Activated gamma-delta T cell (primary cell): ENCODE results near the gene DAPK1.
"Not testable (repeated sequence)": the region's sequence is repeated elsewhere in the genome, so short reads cannot be mapped to it uniquely, and the experiment has no call there.

Source experiments
- DNase-seq: peaks from one replicate; lab custom pipeline; 2025; lab: John Stamatoyannopoulos, UW

The DAPK1 gene

DNA sequence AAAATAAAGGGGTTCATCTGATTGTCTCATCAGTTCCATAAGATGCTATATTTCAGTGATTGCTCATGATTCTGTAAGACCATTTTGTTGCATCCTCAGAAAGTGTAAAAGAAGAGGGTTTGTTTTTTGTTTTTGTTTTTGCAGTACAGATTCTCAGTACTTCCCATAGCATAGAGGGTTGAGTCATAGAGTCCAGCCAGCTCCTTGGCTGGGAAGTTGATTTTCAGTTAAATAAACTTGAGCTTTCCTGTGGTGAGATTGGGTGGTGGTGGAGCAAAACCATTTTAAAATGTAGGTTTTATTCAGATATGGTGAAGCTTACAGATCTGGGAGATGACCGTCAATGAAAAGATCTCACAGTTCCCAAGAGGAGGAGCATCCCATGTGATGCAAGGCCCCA is 48.2 kb downstream of the DAPK1 start:
- no peak for DNase-seq

DNA sequence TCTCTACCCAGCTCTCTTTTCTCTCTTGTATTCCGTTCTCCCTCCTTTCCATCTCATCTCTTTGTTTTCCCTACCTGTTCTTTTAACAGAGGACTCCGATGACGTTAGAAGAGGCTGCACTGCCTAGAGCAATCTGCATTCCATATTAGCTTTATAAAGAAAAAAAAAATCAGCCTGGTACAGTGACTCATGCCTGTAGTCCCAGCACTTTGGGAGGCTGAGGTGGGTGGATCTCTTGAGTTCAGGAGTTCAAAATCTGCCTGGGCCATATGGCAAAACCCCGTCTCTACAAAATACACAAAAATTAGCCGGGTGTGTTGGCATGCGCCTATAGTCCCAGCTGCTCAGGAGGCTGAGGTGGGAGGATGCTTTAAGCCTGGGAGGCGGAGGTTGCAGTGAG is 49.0 kb downstream of the DAPK1 start:
- DNase-seq, result no peak

DNA sequence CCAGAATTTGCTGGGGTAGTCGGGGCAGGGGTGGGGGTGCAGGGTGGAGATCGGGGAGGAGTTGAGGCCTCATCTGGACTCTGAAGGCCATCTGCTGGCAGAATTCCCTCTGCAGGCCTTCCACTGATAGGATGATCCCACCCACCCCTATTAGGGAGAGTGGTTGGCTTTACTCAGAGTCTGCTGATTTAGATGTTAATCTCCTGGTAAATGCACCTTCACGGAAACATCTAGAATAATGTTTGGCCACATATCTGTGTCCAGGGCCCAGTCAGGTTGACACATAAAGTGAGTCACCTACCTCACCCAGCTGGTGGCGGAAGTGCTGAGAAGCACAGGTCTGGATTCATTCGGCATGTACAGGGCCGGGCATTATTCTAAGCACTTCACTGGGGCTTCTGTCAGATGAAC is 50.0 kb downstream of the DAPK1 start:
- DNase-seq, result no peak

DNA sequence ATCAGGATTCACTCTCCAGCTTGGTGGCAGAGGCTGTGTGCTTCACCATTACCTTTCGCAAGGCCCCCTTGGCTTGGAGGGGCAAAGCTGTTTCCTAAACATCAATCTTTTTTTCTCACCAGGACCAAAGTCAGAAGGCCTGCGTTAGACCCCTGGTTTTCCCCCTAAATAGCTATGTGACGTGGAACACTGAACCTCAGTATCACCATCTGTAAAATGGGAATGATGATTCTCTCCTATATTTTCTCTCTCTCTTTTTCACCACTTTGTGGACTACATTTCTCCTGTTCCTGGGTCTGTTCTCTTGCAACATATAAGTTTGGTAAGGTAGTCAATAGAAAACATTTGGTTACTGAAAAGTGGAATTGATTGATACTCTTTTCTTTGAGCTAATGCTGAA is 50.5 kb downstream of the DAPK1 start:
- DNase-seq, result no peak

DNA sequence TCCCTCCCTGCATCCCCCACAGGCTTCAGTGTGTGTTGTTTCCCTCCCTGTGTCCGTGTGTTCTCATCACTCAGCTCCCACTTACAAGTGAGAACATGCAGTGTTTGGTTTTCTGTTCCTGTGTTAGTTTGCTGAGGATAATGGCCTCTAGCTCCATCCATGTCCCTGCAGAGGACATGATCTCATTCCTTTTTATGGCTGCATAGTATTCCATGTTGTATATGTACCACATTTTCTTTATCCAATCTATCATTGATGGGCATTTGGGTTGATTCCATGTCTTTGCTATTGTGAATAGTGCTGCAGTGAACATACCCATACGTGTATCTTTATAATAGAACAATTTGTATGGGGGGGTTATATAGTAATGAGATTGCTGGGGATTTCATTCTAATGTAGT is 51.4 kb downstream of the DAPK1 start:
- DNase-seq, result not testable (repeated sequence)

DNA sequence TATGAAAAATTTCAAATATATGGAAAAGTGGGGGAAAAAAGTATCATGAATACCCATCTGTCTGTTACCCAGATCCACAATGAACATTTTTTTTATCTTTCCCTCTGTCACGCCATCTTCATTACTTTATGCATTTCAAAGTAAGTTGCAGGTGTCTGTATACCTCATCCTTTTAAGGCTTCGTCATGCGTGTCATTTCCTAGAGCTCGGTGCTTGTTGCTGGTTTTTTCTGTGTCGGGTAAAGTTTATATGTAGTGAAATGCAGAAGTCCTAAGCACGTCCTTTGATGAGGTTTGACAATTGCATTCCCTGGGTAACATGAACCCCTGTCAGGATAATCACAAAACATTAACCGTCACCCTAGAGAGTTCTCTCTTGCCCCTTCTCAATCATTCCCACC is 52.1 kb downstream of the DAPK1 start:
- no peak for DNase-seq

DNA sequence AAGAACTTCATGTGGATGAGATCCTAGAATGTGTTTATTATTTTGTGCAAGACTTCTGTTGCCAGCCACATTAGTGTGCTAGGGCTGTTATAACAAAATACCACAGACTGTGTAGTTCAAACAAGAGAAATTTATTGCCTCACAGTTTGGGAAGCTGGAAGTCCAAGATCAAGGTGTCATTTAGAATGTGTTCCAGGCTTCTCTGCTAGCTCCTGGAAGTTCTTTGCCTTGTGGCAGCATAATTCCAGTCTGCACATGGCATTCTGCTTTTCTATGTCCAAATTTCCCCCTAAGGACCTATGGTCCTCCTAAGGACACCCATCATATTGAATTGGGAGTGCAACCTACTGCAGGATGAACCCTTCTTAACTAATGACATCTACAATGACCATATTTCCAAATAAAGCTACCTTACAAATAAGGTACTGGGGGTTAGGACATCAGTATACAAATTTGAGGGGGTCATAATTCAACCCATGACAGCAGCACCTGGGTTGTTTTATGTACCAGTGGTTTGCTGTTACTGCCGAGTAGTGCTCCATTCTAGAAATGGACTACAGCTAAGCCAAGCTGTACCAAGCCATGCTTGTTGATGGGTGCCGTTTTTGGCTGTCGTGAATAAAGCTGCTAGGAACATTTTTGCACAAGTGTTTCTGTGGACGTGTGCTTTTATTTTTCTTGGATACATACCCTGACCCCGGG is 52.7 kb downstream of the DAPK1 start:
- no peak for DNase-seq

DNA sequence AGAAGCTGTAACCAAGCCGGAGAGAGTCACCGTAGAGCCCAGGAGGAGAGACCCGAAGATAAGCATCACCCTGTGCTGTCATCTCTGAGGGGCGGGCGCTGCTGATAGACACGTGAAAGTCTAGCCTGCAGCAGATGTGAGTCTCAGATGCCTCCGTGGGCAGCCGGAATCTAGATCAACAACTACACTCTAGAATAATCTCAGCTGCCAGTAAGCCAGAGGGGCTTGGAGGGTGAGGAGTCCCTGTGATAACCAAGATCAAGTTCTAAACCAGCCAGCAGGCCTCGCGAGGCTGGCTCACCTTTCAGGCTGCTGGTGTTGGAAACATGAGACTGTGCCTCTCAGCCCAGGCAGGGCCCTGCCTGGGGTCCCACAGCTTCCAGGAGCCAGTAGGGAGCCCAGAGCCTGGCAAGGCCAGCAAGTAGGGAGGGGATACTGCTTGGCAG is 54.1 kb downstream of the DAPK1 start:
- DNase-seq, result no peak

DNA sequence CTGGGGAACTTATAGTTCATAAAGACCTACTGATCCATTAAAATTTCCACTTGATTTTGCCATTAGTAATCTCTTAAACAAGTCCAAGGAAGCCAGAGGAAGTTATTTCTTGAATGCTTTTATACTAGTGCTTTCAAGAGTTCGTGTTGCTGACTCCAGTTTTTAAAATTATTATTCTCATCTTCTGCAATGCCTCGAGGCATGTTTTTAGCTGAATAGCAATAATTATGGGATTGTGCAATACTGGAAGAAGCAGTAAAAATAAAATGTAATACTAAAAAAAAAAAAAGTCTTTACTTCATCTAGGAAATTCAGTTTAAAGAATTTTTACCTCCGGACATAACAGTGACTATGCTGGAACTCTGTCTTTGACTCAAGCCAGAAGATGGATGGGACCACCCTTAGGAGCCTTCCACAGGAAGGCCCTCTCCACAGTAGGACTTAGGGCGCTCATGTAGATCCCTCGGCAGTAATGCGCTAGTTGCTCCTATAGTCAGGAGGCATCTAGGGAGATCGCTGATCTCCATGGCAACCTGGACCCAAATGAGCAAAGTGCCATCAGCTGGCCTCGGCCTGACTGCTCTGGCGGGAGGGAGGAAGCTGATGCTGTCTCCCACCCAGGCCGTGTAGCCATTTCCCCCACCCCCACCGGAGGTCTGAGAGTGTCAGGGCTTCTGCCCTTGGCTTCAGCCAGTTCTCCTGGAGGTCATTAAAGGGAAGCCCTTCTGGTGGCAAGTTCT is 56.7 kb downstream of the DAPK1 start:
- DNase-seq, result no peak

DNA sequence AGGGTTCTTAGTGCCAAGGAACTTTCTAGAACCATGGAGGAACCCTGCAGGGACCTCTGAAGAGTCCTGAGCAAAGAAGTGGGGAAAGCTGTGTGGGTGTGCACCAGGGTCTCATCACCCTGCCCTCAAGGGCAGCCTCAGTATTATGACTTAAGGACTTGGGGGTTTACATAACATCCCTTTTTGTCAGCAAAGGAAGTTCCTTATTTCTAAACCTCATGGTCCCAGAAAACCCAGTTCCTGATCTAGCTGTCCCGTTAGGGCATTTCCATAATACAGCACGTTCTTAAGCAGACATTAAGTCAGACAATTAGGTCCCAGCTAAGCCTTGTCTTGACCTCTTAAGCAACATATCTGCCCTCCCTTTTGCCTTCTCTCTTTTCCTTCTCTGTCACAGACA is 57.3 kb downstream of the DAPK1 start:
- no peak for DNase-seq

DNA sequence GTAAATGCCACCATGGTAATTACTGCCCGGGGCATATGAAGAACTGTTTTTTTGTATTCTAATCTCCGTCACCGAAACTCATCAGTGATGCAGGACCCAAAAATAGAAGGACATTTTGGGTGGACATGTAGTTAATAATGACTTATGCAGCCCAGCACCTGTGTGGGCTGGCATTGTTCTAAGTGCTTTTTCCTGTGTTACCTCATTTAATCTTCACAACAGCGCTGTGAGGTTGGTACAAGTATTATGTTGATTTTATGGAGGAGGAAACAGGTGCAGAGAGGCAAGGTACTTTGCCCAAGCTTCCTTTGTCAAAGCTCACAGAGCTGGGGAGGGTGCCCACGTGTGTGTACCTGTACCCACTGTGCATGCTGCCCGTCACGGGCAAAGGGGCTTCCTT is 58.4 kb downstream of the DAPK1 start:
- DNase-seq, result no peak

DNA sequence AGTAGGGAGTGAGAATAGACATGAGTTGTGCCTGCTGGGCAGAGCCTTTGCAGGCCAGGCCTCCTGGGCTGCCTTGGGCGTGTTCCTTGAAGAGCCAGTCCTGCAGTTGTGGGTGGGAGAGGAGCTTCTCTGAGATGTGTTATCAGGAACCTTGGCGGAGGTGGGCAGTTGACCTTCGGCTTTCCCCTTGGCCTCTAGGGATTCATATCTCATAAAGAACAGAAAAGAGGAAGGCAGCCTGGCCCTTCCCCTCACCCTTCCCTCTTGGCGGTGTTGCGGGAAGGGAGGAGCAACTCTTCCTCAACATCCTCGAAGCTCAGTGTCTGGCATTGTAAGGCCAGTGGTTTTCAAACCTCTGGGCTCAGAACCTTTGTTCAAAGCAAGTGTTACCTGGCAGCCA is 59.2 kb downstream of the DAPK1 start:
- DNase-seq, result no peak

DNA sequence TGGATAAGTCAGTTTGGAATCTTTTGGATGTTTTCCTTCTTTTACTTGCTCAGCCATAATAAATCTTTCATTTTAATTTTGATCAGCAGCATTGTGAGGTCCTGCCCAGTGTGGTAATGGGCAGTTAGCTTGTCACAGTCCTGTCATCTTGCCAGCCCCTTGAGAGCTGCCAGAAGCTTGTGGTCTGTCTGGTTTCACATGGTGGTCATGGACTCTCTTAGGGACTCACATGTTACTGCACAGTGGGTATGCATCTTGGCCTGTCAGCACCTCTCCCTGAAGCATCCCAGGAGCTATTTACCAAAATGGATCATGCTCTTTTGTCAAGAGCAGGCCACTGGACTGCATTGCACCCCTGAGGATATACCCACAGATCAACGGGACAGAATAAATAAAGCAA is 60.3 kb downstream of the DAPK1 start:
- DNase-seq, result no peak

DNA sequence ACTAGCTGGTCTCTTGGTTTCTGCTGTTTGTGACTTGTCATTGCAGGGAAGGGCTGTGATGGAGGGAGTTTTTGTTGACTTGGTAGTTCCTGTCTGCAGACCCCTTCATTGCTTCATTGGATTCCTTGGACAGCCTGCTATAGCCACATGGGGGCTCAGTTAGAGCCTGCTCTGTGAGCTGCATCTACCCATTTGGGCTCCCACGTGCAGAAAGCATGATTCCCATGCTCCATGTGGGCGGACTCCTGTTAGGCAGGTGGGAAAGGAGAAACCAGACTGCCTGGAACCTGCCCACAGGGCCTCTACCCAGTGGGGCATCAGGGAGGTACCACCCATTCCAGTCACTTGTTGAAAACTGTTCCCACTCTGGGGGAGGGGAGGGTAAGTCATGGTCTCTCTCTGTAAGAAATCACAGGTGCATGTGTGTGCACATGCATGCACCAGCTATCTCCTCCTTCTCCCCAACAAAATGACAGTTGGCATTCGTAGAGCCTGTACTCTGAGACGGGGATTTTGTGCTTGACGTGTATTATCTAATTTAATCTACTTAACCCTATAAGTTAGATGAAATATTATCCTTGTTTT is 61.0 kb downstream of the DAPK1 start:
- DNase-seq, result no peak

DNA sequence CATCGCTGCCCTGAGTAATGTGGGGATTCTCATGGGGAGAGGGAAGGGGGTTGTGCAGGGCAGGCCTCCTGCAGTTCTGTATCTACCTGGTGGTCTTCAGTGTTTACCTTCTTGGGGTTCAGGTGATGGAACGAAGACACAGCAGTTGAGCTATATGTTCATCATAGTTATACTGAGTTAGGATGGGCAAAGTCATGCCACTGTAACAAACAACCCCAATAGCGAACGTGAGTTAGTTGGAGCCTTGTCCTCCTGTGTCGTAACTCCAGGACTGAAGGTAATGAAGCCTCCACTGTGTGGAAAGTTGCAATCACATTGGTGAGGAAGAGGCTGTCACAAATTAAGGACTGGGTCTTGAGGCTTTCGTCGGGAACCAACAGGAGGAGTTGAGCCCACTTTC is 64.4 kb downstream of the DAPK1 start:
- DNase-seq, result no peak

DNA sequence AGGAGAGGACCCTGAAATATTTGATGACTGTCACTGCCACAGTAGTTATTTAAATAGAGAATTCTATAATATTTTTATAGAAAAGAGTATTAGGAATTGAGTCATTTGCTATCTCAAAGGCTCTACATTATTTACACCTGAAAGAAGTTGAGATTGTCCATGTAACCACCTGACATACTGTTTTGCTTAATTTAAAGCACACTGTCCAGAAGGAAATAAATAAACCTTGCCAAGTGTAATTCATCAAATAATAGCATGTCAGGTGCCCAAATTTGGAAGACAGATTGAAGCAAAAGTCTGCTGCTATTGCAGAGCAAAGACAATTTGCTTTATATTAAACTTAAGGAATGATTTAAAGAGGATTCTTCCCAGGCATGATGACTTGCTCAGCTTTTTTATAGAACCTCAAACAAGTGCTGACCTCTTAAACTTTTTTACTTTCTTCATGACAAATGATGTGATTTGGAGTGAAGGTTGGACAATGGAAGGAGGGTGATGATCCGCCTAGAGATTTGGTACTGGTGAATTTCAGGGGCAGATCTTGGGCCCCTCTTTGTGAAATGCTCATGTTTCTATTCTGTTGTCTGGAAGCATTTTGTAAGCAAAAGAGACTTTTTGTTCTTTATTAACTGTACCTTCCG is 65.0 kb downstream of the DAPK1 start:
- no peak for DNase-seq

DNA sequence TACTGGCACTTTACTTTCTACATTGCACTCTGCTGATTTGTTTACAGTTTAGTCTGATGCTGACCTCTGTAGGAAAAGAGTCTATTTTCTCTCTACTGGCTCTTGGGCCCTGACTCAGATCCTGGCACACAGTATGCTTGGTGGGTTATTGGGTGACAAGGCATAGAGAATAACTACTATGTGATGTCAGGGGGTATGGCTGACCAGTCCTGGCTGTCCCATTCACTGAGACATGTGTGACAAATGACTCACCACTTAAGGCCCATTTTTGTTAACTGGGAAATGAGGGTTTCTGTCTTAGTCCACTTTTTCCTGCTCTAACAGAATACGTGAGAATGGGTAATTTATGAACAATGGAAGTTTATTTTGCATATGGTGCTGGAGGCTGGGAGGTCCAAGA is 66.4 kb downstream of the DAPK1 start:
- DNase-seq, result no peak

DNA sequence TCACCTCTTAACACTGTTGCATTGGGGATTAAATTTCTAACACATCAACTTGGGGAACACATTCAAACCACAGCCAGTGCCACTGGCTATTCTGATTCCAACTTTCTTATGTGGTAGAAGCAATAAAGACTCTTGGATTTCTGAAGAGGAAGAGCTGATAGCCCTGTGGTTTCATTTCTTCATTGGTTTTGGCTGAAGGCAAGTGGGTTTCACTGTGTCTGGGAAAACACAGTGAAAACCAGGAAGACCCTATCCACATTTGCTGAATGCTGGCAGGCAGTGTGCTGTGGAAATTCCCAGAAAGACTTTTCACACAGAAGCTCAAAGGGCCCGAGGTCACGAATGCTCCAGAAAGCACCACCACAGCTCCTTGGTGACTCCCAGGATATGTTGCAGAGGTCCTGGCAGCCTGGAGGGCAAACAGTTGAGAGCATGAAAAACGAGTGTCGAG is 67.1 kb downstream of the DAPK1 start:
- DNase-seq, result no peak

DNA sequence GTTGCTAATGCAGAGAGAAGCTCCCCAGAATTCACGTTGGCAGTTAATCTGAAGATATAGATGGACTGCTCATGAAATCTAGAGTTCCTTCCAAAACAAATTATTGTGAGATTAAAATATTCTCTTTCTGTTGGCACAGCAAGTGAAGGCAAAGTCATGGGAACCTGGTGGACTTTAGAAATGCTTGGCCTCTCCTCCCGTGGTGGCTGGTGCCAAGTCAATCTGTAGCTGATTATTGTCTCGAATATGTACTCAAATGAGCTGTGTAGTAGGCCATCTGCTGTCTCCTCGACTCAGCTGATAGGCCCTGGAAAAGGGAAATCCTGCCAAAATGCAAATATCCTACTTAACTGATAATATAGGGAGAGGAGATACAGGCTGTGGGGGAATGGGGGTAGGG is 69.3 kb downstream of the DAPK1 start:
- no peak for DNase-seq

DNA sequence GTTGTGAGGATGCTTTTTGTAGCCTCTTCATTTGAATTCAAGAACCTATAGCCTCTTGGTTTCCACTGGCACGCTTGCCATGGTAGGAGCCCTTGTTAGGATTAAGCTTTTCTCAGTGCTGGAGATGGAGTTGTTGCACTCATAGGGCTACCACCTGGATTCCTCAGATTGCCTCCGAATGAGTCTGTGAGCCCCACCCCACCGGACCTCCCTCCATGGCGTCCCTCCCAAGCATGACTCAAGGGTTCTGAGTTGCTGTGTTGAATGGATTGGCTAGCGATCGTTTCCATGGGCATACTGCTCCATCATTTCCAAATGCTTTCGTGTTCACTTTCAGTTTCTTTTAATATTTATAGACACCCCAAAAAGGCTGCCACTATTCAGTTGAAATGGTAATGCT is 69.9 kb downstream of the DAPK1 start:
- no peak for DNase-seq

DNA sequence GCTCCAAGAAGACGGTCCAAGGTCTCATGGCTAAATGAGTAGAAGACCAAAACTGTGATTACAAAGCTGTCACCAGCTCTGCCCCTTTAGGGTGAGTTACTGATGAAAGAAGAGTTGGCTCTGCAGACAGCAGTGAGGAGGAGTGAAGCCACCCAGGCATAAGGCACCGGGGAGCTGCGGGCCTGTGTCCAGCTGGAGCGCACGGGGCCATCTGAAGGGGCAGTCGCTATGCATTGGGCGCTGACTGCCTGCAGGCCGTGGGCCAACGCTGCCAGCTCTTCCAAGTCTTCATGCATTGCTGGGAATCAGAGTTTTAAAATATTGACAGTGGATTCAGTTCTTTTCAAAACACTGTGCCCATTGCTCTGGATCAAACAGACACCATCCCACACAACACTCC is 70.3 kb downstream of the DAPK1 start:
- no peak for DNase-seq

DNA sequence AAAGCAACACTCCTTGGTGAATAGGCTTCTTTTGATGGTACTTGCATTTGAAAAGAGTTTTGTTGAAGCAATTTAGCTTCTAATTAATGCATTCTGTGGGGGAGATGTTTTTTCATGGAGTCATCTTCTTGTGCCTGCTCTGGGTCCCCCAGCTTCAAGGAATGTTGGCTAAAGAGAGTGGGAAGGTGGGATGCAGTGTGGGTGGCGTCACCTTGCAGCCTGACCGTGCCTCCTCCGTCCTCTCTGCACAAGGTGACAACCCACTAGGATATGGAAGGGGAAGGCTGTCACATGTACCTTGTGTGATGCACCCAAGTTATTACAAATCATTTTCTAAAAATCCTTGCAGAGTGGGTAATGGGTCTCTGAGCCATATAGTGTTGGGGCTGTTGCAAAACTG is 70.7 kb downstream of the DAPK1 start:
- no peak for DNase-seq

DNA sequence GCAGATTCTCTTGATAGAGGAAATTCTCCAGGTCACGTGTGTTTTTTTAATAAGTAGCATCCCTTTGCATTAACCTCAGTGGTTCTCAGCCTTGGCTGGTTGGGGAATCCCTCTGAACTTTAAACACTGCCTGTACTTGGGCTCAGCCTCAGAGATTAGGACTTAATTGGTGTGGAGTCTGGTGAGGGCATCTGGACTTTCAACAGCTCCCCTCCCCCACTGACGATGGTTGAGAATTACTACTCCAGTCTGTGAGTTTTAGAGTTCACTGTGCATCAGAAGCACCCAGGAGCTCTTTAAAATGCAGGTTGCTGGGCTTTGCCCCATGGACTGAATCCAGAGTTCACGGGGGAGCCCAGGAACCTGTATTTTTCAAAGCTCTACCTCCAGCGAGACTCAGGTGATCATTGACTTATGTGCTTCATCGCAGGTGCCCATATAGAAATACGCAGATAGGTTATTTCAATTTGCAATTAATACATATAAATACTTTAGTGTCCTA is 71.4 kb downstream of the DAPK1 start:
- DNase-seq, result no peak
